ENCODE data around the gene STAU1.
"Not testable (repeated sequence)": the region's sequence is repeated elsewhere in the genome, so short reads cannot be mapped to it uniquely, and the experiment has no call there.

Gene STAU1

GRCh38 chr20:49187851-49188641, at the start of gene STAU1:
Gene STAU1, minus strand, starts transcription at chr20:49188334. Its CDS starts 22,133 bp downstream, at chr20:49166201.
- DNase-seq = peak; percentile 91

- DNase-seq = no peak
Observed at GRCh38 chr20:49237531-49237930, 49.4 kb upstream of the STAU1 start.

- DNase-seq = no peak
Observed at GRCh38 chr20:49236301-49236700, 48.2 kb upstream of the STAU1 start.

- DNase-seq = no peak
Observed at GRCh38 chr20:49234831-49235230, 46.7 kb upstream of the STAU1 start.

GRCh38 chr20:49233226-49233625, 45.1 kb upstream of the STAU1 start:
- DNase-seq = no peak

- DNase-seq = no peak
Observed at GRCh38 chr20:49231471-49231870, 43.3 kb upstream of the STAU1 start.

- no peak for DNase-seq
Observed at GRCh38 chr20:49230561-49231133, 42.5 kb upstream of the STAU1 start.

- DNase-seq = no peak
Observed at GRCh38 chr20:49230021-49230420, 41.9 kb upstream of the STAU1 start.

GRCh38 chr20:49229381-49229780, 41.2 kb upstream of the STAU1 start:
- no peak for DNase-seq

- DNase-seq = no peak
Observed at GRCh38 chr20:49228676-49229075, 40.5 kb upstream of the STAU1 start.

GRCh38 chr20:49225896-49226295, 37.8 kb upstream of the STAU1 start:
- no peak for DNase-seq

GRCh38 chr20:49219924-49220831, 32.0 kb upstream of the STAU1 start:
- DNase-seq = no peak

GRCh38 chr20:49219091-49219923, 31.2 kb upstream of the STAU1 start, which contains the start of gene DDX27:
Gene DDX27, plus strand, starts transcription at chr20:49219416. Its CDS starts 33 bp downstream, at chr20:49219449.
- DNase-seq = peak; percentile 93

- not testable (repeated sequence) for DNase-seq
Observed at GRCh38 chr20:49218739-49219090, 30.6 kb upstream of the STAU1 start.

GRCh38 chr20:49216991-49217578, 29.0 kb upstream of the STAU1 start:
- DNase-seq = peak; percentile 81

- DNase-seq = no peak
Observed at GRCh38 chr20:49215232-49215631, 27.1 kb upstream of the STAU1 start.

GRCh38 chr20:49214571-49214970, 26.4 kb upstream of the STAU1 start:
- DNase-seq = no peak

GRCh38 chr20:49210757-49211110, 22.6 kb upstream of the STAU1 start:
- no peak for DNase-seq

- no peak for DNase-seq
Observed at GRCh38 chr20:49210101-49210756, 22.1 kb upstream of the STAU1 start.

- no peak for DNase-seq
Observed at GRCh38 chr20:49207076-49207475, 18.9 kb upstream of the STAU1 start.

GRCh38 chr20:49203746-49204145, 15.6 kb upstream of the STAU1 start:
- no peak for DNase-seq

GRCh38 chr20:49203011-49203410, 14.9 kb upstream of the STAU1 start:
- no peak for DNase-seq
